Stomach (tissue), 4 donors: ENCODE measurements around the gene NFE2L2.

ENCODE experiments used
- EP300 ChIP-seq: sonication (generic); formaldehyde crosslinking; IDR thresholded peaks from one replicate; pipeline ENCODE4 v1.6.1; 2017; ENCODE audit warnings: antibody characterized with exemption
- POLR2A ChIP-seq, 4 donors: fragments of 450-650 bp; IDR thresholded peaks; one replicate each; pipeline ENCODE4 v1.6.1; 2016; ENCODE audit warnings: antibody characterized with exemption in 4 of 4, control low read depth in 2 of 4, mild to moderate bottlenecking in 1 of 4, moderate library complexity in 1 of 4
- POLR2AphosphoS5 ChIP-seq, 3 donors: sonication (generic); formaldehyde crosslinking; IDR thresholded peaks; one replicate each; pipeline ENCODE4 v1.6.1; 2016; ENCODE audit warnings: antibody characterized with exemption in 3 of 3
- TF ChIP-seq, protein P1 (sequence below), 7 experiments: fragments of 450-650 bp in 4 of 7; fragments of 200-600 bp in 3 of 7; sonication (generic) in 3 of 7; IDR thresholded peaks; one replicate each; pipeline ENCODE4 v1.5.1; 2016 to 2019; ENCODE audit warnings: antibody characterized with exemption in 7 of 7, control low read depth in 2 of 7, mild to moderate bottlenecking in 1 of 7

- TF ChIP-seq, protein P1, sequence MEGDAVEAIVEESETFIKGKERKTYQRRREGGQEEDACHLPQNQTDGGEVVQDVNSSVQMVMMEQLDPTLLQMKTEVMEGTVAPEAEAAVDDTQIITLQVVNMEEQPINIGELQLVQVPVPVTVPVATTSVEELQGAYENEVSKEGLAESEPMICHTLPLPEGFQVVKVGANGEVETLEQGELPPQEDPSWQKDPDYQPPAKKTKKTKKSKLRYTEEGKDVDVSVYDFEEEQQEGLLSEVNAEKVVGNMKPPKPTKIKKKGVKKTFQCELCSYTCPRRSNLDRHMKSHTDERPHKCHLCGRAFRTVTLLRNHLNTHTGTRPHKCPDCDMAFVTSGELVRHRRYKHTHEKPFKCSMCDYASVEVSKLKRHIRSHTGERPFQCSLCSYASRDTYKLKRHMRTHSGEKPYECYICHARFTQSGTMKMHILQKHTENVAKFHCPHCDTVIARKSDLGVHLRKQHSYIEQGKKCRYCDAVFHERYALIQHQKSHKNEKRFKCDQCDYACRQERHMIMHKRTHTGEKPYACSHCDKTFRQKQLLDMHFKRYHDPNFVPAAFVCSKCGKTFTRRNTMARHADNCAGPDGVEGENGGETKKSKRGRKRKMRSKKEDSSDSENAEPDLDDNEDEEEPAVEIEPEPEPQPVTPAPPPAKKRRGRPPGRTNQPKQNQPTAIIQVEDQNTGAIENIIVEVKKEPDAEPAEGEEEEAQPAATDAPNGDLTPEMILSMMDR (IDR thresholded peaks at IDR 0.05) = no peak
- no peak for TF ChIP-seq POLR2A (IDR thresholded peaks at IDR 0.05)
- no peak for TF ChIP-seq POLR2AphosphoS5 (IDR thresholded peaks at IDR 0.05)
- TF ChIP-seq EP300 = no peak
These were observed 1.5 kb downstream of the NFE2L2 start for GRCh38 chr2:177262958-177263450.
